HG03342 (cell line): Measurements from ENCODE around the gene SNPH.
"Not testable (repeated sequence)": the region's sequence is repeated elsewhere in the genome, so short reads cannot be mapped to it uniquely, and the experiment has no call there.

ENCODE experiments used
- ATAC-seq: cut with Tn5 transposase; IDR thresholded peaks from one replicate; pipeline ENCODE4 v1.9.1; 2021; ENCODE audit warnings: mild to moderate bottlenecking, moderate library complexity; ENCODE audit not compliant: unreplicated experiment

Gene SNPH

DNA sequence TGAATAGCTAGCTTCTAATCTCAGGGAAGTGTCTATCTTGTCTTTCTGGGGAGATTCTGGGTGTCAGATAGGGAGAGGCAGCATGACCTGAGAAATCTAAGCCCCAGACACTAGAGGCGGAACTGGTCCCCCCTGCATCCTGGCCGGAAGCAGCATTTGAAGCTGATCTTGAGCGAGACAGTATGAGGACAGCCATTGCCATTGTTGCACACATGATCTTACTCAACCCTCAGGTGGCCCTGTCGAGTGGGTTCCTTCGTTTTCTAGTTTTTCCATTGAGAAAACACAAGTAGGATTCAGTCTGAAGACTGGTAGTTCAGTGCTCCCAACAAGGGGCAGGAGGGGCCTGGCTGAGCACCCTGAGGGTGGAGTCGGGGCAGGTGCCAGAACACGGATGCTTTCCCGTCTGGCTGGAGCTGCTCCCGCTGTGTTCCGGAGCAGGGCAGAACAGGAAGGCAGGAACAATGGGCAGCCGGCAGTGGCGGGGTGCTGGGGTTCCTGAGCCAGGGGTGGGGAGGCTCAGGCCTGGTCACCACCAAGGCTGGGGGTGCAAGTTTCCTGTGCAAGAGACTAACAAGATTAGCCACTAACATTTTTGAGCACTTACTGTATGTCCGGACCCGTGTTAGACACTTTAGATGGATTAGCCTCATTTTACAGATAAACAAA, 70.7 kb downstream of the SNPH start:
- no peak for ATAC-seq

DNA sequence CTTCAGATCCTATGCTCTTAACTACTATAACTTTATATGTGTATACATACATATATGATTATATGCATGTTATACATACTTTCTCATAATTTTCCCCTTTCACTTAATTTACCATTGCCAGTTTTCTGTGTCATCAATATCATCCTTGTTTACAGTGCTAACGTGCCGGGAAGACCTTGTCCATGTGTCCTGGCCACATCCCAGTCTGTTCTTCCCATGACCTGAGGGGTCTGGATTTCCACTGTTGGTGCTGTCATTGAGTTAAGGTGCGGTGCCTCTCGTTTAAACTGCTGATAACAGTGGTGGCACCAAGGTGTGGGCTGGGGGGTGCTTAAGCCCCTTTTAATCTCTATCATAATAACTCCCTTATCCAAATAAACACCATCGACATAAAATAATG, 71.3 kb downstream of the SNPH start:
- no peak for ATAC-seq

DNA sequence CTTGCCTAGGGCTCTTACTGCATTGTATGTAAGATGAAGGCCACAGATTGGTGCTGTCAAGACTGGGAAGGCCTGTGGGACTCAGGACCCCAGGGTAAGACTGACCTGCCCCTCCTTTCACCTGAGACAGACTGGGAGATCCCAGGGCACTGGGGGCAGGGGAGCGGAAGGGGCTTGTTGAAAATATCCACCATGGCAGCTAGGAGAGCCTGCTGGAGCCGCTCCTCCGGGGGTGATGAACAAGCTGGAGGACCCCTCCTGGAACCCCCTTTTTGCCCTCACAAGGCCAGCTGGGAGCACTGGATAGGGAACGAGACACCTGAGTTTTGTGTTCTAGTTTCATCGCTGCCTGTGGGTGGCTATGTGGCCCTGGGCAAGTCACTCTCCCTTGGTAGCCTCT, 72.0 kb downstream of the SNPH start:
- ATAC-seq, result no peak

DNA sequence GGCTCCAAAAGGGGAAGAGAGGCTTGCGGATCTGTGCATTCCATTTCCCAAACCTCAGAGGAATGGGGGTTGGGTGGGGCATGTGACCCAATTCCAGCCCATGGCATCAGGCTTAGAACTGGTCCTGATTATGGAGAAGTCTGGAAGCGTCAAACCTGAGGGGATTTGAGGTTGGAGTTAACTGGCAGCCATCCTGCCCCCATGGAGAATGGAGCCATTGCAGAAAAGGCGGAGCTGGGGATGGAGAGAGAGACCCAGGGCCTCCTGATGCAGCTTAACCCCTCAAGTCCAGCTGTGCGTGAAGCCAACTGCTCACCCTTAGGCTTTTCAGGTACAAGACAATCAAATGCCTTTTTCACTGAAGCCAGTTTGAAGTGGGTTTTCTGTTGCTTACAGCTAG, 72.7 kb downstream of the SNPH start:
- no peak for ATAC-seq

DNA sequence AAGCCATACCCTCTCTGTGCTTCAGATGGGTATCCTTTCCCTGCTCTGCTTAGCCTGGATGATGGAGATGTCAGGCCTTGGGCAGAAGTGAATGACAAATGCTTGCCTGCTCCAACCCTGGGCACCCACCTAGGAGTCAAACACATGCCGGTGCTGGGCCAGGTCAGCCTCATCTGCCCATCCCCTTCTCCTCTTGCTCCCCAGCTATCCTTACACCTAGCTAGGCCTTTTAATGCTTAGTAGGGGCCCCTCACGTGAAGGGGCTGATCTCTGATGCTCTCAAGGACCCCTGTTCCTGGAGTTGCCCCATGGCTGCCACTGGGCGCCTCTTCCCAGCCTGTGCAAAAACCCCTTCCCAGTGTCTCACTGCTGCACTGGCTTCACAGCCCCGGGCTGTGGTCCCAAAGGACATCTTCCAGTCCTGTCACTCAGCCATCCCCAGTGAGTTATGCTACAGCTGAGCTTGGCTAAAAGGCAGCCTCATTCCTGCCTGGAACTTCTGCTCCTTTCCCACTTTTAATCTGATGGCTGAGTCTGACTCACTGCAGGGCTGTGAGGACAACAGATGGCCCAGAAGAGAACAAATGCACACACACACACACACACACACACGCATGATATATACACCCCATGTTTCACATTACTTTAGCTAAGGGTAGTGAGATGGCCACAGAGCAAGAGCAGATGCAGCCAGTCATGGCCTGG, 75.6 kb downstream of the SNPH start:
- no peak for ATAC-seq

DNA sequence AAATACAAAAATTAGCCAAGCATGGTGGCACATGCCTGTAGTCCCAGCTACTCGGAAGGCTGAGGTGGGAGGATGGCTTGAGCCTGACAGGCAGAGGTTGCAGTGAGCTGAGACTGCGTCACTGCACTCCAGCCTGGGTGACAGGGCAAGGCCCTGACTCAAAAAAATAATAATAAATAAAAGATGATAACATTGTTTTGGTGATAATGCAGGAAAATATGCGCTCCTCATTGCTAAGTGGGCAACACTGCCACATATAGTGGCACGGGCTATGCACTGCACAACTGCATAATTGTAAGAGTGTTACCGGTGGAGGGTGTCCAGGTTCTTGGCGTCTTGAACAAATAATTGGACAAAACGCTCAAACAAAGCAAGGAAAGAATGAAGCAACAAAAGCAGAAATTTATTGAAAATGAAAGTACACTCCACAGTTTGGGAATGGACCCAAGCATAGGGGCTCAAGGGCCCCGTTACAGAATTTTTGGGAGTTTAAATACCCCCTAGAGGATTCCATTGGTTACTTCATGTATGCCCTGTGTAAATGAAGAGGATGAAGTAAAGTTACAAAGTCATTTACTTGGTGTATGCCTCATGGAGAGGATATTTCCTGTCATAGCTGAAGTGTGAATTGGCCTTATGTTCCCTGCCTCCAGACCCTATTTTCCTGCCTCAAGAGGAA, 77.5 kb downstream of the SNPH start:
- ATAC-seq, result not testable (repeated sequence)

DNA sequence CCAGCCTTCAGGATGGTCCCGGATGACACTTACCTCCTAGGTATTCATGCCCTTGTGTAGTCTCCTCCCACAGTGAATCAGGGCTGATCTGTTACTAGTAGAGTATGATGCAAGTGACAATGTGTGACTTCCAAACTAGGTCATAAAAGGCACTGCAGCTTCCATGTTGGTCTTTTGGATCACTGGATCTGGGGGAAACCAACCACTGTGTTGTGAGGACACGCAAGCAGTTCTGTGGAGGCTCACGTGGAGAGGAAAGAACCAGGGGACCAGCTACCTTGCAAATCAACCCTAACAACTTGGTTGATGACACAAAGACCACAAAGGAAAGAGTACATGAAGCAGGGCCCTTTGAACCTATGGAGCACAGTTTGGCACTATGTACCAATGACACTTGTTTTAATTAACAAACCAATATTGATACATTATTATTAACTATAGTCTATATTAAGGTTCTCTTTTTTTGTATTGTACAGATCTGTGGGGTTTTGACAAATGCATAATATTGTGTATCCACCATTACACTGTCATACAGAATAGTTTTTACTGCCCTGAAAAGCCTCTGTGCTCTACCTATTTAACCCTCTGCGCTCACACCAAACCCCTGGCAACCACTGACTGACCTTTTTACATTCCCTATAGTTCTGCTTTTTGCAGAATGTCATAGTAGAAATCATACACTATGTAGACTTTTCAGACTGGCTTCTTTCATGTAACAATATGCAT, 79.1 kb downstream of the SNPH start:
- ATAC-seq, result no peak

DNA sequence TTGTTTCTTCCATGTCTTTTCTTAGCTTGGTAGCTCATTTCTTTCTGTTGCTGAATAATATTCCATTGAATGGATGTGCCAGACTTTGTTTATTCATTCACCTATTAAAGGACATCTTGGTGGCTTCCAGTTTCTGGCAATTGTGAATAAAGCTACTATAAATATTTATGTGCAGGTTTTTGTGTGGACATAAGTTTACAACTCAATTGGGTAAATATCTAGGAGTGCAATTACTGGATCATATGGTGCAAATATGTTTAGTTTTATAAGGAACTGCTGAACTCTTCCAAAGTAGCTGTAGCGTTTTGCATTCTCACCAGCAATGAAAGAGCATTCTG, 79.6 kb downstream of the SNPH start:
- ATAC-seq, result no peak

DNA sequence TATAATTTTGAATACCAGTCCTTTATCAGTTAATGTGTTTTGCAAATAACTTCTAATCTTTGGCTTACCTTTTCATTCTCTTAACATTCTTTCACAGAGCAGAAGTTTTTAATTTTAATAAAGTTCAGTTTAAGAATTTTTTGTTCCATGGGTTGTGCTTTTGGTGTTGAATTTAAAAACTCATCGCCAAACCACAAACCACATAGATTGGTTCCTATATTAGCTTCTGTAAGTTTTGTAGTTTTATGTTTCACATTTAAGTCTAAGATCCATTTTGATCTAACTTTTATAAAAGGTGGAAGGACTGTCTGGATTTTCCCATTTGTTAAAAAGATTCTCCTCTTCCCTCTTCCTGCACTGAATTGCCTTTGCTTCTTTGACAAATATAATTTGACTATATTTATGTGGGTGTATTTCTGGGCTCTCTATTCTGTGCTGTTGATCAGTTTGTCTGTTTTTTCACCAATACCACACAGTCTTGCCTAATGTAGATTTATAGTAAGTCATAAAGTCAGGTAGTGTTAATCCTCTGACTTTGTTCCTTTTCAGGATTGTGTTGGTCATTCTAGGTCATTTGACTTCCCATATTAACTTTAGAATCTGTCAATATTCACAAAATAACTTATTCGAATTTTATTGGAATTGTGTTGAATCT, 80.3 kb downstream of the SNPH start:
- ATAC-seq, result no peak

DNA sequence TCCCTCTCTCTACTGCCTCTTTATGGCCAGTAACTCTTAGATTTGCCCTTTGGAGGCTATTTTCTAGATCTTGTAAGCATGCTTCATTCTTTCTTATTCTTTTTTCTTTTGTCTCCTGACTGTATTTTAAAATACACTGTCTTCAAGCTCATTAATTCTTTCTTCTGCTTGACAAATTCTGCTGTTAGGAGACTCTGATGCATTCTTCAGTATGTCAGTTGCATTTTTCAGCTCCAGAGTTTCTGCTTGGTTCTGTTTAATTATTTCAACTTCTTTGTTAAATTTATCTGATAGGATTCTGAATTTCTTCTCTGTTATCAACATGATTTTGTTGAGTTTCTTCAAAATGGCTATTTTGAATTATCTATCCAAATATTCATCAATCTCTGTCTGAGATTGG, 87.9 kb downstream of the SNPH start:
- no peak for ATAC-seq

DNA sequence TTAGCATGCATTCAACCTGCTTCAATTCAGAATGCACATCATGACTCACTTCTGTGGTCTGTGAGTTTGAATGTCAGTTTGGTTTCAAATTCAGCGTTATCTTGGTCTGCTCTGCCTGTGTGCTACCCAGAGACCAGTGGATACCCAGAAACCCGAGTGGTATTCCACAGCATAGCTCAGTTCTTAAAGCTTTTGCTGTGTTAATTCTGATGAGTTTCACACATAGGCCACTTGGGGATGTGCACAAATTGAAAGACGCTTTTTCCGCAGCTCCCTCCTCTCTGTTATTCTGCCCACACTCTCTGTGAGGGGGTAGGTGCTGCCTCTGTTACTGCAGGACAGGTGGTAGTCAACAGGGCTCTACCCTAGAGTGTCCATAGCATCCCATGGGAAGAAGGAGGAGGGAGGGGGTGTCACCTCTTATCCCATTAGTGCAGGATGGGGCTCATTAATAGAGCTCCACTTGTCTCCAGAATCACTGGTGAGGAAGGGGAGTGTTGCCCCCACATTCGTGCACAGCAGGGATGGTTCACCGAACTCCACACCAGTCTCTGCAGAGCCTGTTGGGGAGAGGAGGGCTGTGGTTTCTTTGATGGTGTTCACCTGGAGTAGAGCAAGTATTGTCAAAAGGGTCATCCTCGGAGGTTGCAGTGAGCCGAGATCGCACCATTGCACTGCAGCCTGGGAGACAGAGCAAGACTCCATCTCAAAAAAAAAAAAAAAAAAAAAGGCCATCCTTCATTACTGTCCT, 92.0 kb downstream of the SNPH start:
- ATAC-seq, result no peak
